ENCODE data around the gene TPR. TPM values are rescaled to one million over a fixed set of nuclear protein-coding genes. Genes with fewer than 3 reads are reported as not detected.

TPR gene
- total RNA-seq (10 to 100 TPM; 44.7 to 63.6 (median 53.3) TPM), polyA plus RNA-seq (17.8 TPM)
- long read RNA-seq, donor 1, partial matches to known transcripts: 125 of 134 reads
- long read RNA-seq, donor 1, other reads (novel, unspliced or antisense): 9 of 134 reads
- long read RNA-seq, donor 2, full-length matches to known transcripts: 5 of 24 reads
- long read RNA-seq, donor 2, partial matches to known transcripts: 17 of 24 reads
- long read RNA-seq, donor 2, other reads (novel, unspliced or antisense): 2 of 24 reads
- long read RNA-seq, donor 3, full-length matches to known transcripts: 1 of 126 reads
- long read RNA-seq, donor 3, partial matches to known transcripts: 114 of 126 reads
- long read RNA-seq, donor 3, other reads (novel, unspliced or antisense): 11 of 126 reads
- long read RNA-seq, donor 4, full-length matches to known transcripts: 14 of 30 reads
- long read RNA-seq, donor 4, partial matches to known transcripts: 10 of 30 reads
- long read RNA-seq, donor 4, other reads (novel, unspliced or antisense): 6 of 30 reads

- Histone ChIP-seq H3K27ac (ENCODE audit: low read length) (peak within 1 kb of the TSS; percentile 88), H3K4me3 (ENCODE audit: low read length) (peak within 1 kb of the TSS; percentile 87), H3K9me3 (ENCODE audit: control insufficient read depth, low read length) (no peaks in the 10 kb centered on the region), H3K4me1 (ENCODE audit: control insufficient read depth, insufficient read depth, low read length) (no peaks in the 10 kb centered on the region), H3K27me3 (ENCODE audit: control insufficient read depth, insufficient read depth) (no peaks in the 10 kb centered on the region)
- intact Hi-C loops (cut with DNase I): no loop called here
- ATAC-seq (peak; percentile 98), DNase-seq (peak; percentile 98 to 99 (median 99))
- WGBS: under 1% methylated on average over 60 of the region's 60 CpGs
Measured at GRCh38 chr1:186375152-186375928, at the start of gene TPR, which contains the start of gene ODR4. Gene TPR, minus strand, starts transcription at chr1:186375253. Its CDS starts 225 bp downstream, at chr1:186375028. Gene ODR4, plus strand, starts transcription at chr1:186375838. Its CDS starts 3,948 bp downstream, at chr1:186379786.

DNA sequence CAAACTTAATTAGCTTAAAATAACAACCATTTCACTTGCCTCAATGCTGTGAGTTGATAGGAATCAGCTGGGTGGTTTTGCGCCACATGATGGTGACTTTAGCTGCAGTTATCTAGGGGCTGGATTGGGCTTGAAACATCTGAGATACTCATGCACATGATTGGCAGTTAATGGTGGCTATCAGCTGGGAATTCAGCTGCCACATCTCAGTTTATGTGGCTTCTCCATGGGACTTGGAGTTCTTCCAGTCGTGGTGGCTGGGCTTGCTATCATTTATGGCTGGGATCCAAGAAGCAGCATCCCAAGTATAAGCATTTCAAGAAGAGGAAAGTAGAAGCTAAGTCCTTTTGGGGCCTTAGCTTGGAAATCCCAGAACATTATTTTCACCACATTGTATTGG lies 49.5 kb upstream of the TPR start:
- Histone ChIP-seq H3K27ac (ENCODE audit: low read length) (peak overlapping the region; percentile 74), H3K9me3 (ENCODE audit: control insufficient read depth, low read length) (no peaks in the 10 kb centered on the region), H3K4me3 (ENCODE audit: low read length) (no peak overlapping the region), H3K27me3 (ENCODE audit: control insufficient read depth, insufficient read depth) (no peaks in the 10 kb centered on the region), H3K4me1 (ENCODE audit: control insufficient read depth, insufficient read depth, low read length) (peaks cover 2% of the 10 kb centered on the region)
- DNase-seq: peak; percentile 26 to 62 (median 55)
- intact Hi-C loops (cut with DNase I): no loop called here
- ATAC-seq: peak; percentile 81 to 84
- WGBS: 24% methylated on average over 2 of the region's 2 CpGs

DNA sequence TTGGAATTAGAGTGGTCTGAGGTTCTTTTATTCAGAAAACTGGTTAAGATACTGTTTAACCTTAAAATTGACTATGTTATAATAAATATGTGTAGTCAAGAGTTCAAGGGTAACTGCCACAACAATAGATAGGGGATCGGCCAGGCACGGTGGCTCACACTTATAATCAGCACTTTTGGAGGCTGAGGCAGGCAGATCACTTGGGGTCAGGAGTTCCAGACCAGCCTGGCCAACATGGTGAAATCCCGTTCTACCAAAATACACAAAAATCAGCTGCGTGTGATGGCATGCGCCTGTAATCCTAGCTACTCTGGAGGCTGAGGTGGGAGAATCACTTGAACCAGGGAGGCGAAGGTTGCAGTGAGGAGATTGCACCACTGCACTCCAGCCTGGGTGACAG lies 46.4 kb upstream of the TPR start:
- ATAC-seq: no peak
- H3K4me1 ChIP-seq (ENCODE audit: control insufficient read depth, insufficient read depth, low read length): no peaks in the 10 kb centered on the region
- no peaks in the 10 kb centered on the region for H3K27me3 ChIP-seq (ENCODE audit: control insufficient read depth, insufficient read depth)
- no peak overlapping the region for H3K4me3 ChIP-seq (ENCODE audit: low read length)
- DNase-seq: no peak
- WGBS: 91% methylated on average over 6 of the region's 6 CpGs
- H3K27ac ChIP-seq (ENCODE audit: low read length): no peak overlapping the region
- no peaks in the 10 kb centered on the region for H3K9me3 ChIP-seq (ENCODE audit: control insufficient read depth, low read length)
- intact Hi-C loops (cut with DNase I): no loop called here

DNA sequence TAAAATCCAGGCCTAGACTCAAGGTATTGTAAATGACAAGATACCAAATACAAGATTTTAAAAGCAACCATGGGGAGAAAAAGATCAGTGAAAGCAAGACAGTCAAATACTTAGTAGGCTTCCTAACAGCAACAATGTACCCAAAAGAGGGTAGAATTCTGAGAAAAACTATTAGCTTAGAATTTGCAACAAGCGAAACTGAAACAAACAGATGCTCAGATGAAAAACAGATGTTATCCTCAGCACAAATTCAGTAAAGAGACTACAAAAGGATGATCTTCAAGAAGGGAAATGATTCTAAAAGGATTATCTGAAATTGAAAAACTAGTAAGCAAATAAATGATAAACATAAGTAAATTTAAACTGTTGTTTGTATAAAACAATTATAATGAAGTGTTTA lies 45.9 kb upstream of the TPR start:
- 71% methylated on average over 1 of the region's 1 CpG for WGBS
- Histone ChIP-seq H3K27ac (ENCODE audit: low read length) (no peak overlapping the region), H3K4me1 (ENCODE audit: control insufficient read depth, insufficient read depth, low read length) (no peaks in the 10 kb centered on the region), H3K9me3 (ENCODE audit: control insufficient read depth, low read length) (no peaks in the 10 kb centered on the region), H3K27me3 (ENCODE audit: control insufficient read depth, insufficient read depth) (no peaks in the 10 kb centered on the region), H3K4me3 (ENCODE audit: low read length) (no peak overlapping the region)
- ATAC-seq: no peak
- no peak for DNase-seq
- intact Hi-C loops (cut with DNase I): no loop called here

DNA sequence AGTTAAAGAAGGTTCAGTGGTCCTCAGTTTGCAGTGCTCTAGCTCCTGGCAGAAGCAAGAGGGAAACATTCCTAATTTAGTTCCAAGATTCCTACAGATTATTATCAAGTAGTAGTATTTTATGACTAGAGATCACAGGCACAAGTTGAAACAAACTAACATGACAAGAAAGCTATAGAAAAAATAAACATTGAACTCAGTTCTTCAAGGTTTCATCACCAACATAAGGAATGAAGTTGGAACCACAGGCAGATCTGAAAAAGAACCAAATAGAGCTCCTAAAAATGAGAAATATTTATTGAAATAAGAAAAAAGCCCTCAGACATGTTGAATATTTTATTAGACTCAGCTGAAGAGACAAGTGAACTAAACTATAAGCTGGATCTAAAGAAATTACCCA lies 45.3 kb upstream of the TPR start:
- DNase-seq (no peak), ATAC-seq (no peak)
- Histone ChIP-seq H3K27ac (ENCODE audit: low read length) (no peak overlapping the region), H3K4me3 (ENCODE audit: low read length) (no peak overlapping the region), H3K27me3 (ENCODE audit: control insufficient read depth, insufficient read depth) (no peaks in the 10 kb centered on the region), H3K9me3 (ENCODE audit: control insufficient read depth, low read length) (no peaks in the 10 kb centered on the region), H3K4me1 (ENCODE audit: control insufficient read depth, insufficient read depth, low read length) (no peaks in the 10 kb centered on the region)
- intact Hi-C loops (cut with DNase I): no loop called here

DNA sequence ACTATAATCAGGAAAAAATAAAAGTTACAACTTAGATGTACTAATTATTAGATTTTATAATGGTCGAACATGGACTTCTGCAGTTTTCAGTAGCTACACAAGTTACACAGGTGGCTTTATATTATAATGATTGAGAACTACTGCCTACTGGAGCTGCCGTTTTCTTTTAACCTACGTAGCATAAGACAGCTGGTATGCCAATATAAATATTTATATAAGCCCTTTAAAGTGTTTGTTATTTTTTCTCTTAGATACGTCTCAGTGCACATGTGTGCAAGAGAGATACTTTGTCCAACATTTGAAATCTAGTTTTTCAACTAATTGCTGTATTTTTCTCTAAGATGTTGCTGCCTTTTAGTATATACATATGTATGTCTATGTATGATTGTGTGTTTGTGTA lies 43.5 kb upstream of the TPR start:
- WGBS: 81% methylated on average over 4 of the region's 4 CpGs
- no peaks in the 10 kb centered on the region for H3K27me3 ChIP-seq (ENCODE audit: control insufficient read depth, insufficient read depth)
- no peak overlapping the region for H3K27ac ChIP-seq (ENCODE audit: low read length)
- ATAC-seq: no peak
- H3K9me3 ChIP-seq (ENCODE audit: control insufficient read depth, low read length): no peaks in the 10 kb centered on the region
- intact Hi-C loops (cut with DNase I): no loop called here
- no peak overlapping the region for H3K4me3 ChIP-seq (ENCODE audit: low read length)
- no peak for DNase-seq
- H3K4me1 ChIP-seq (ENCODE audit: control insufficient read depth, insufficient read depth, low read length): no peaks in the 10 kb centered on the region

DNA sequence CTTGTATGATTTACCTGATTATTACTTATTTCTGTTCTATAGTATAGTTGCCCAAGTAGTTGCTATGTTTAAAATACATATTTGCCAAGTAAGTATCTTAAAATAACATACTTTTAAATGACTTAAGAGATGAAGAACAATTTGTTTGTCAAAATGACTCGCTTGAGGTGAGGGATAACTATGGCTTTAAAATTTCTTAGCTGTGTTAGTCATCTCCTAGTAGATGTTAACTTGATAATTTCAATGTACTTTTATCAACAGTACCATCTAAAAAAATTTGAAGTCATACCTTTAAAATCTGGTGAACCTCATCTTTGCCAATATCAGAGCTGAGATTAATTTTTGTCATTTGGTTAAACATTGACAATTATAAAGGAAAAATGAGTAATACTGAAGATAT lies 38.3 kb upstream of the TPR start:
- Histone ChIP-seq H3K27ac (ENCODE audit: low read length) (no peak overlapping the region), H3K4me3 (ENCODE audit: low read length) (no peak overlapping the region), H3K9me3 (ENCODE audit: control insufficient read depth, low read length) (no peaks in the 10 kb centered on the region), H3K4me1 (ENCODE audit: control insufficient read depth, insufficient read depth, low read length) (no peaks in the 10 kb centered on the region), H3K27me3 (ENCODE audit: control insufficient read depth, insufficient read depth) (no peaks in the 10 kb centered on the region)
- ATAC-seq (no peak), DNase-seq (no peak)
- WGBS: 93% methylated on average over 1 of the region's 1 CpG
- intact Hi-C loops (cut with DNase I): no loop called here

GRCh38 chr1:186409091-186409490 lies 34.0 kb upstream of the TPR start:
- Histone ChIP-seq H3K4me1 (ENCODE audit: control insufficient read depth, insufficient read depth, low read length) (no peaks in the 10 kb centered on the region), H3K4me3 (ENCODE audit: low read length) (no peak overlapping the region), H3K9me3 (ENCODE audit: control insufficient read depth, low read length) (no peaks in the 10 kb centered on the region), H3K27ac (ENCODE audit: low read length) (no peak overlapping the region), H3K27me3 (ENCODE audit: control insufficient read depth, insufficient read depth) (no peaks in the 10 kb centered on the region)
- intact Hi-C loops (cut with DNase I): loop anchor here in 3 of 4 donors (10.0 kb wide), 2 partner anchors 66 to 576 kb away; no protein-coding TSS in a partner anchor
- WGBS: 80% methylated on average over 3 of the region's 3 CpGs
- no peak for DNase-seq
- no peak for ATAC-seq

GRCh38 chr1:186404454-186405051 lies 29.5 kb upstream of the TPR start:
- DNase-seq (no peak), ATAC-seq (peak; percentile 51 to 64)
- Histone ChIP-seq H3K9me3 (ENCODE audit: control insufficient read depth, low read length) (no peaks in the 10 kb centered on the region), H3K4me3 (ENCODE audit: low read length) (no peak overlapping the region), H3K27me3 (ENCODE audit: control insufficient read depth, insufficient read depth) (no peaks in the 10 kb centered on the region), H3K4me1 (ENCODE audit: control insufficient read depth, insufficient read depth, low read length) (no peaks in the 10 kb centered on the region), H3K27ac (ENCODE audit: low read length) (no peak overlapping the region)
- intact Hi-C loops (cut with DNase I): loop anchor here in 3 of 4 donors (10.0 kb wide), 2 partner anchors 70 to 580 kb away; no protein-coding TSS in a partner anchor
- 30% methylated on average over 5 of the region's 5 CpGs for WGBS

- no peak for ATAC-seq
- no peaks in the 10 kb centered on the region for H3K9me3 ChIP-seq (ENCODE audit: control insufficient read depth, low read length)
- intact Hi-C loops (cut with DNase I): loop anchor here in 3 of 4 donors (10.0 kb wide), 2 partner anchors 71 to 581 kb away; no protein-coding TSS in a partner anchor
Measured at GRCh38 chr1:186403632-186404031, 28.6 kb upstream of the TPR start.

More at GRCh38 chr1:186403632-186404031, 28.6 kb upstream of the TPR start:
- no peak overlapping the region for H3K4me3 ChIP-seq (ENCODE audit: low read length)
- no peak for DNase-seq
- no peak overlapping the region for H3K27ac ChIP-seq (ENCODE audit: low read length)
- no peaks in the 10 kb centered on the region for H3K4me1 ChIP-seq (ENCODE audit: control insufficient read depth, insufficient read depth, low read length)
- H3K27me3 ChIP-seq (ENCODE audit: control insufficient read depth, insufficient read depth): no peaks in the 10 kb centered on the region

Measured in right cardiac atrium (tissue), 5 donors.